ENCODE results near the gene TBXT.

Gene TBXT, protein sequence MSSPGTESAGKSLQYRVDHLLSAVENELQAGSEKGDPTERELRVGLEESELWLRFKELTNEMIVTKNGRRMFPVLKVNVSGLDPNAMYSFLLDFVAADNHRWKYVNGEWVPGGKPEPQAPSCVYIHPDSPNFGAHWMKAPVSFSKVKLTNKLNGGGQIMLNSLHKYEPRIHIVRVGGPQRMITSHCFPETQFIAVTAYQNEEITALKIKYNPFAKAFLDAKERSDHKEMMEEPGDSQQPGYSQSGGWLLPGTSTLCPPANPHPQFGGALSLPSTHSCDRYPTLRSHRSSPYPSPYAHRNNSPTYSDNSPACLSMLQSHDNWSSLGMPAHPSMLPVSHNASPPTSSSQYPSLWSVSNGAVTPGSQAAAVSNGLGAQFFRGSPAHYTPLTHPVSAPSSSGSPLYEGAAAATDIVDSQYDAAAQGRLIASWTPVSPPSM

GRCh38 chr6:166167801-166168615 is at the start of gene TBXT:
TSS of gene TBXT (minus strand) at chr6:166167851. CDS start at chr6:166167591, 260 bp downstream.
- no peak for FAIRE-seq
- TF ChIP-seq CTCF (IDR thresholded peaks at IDR 0.05; ENCODE audit: insufficient read depth, missing control alignments), result no peak
- no peak for DNase-seq (ENCODE audit: insufficient read length, low spot score)

DNA sequence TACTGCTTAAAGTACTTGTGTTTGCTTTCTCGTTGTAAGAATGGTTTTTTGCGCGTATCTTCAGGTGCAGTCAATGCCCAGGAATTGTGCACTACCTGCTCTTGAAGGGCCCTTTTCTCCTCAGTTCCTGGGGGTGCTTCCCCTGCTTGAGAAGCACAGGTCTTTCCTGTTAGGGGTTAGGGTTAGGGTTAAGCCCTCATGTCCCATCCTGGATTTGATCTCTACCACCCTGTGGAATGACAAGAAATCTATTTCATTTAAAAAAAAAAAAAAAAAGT is 39.6 kb upstream of the TBXT start:
- no peak for TF ChIP-seq CTCF (IDR thresholded peaks at IDR 0.05; ENCODE audit: insufficient read depth, missing control alignments)
- FAIRE-seq, result no peak

GRCh38 chr6:166206510-166207283 is 39.0 kb upstream of the TBXT start:
- DNase-seq (ENCODE audit: insufficient read length, low spot score) (no peak), FAIRE-seq (no peak)
- no peak for TF ChIP-seq CTCF (IDR thresholded peaks at IDR 0.05; ENCODE audit: insufficient read depth, missing control alignments)

More for the DNA sequence above, 39.6 kb upstream of the TBXT start:
- no peak for DNase-seq (ENCODE audit: insufficient read length, low spot score)

GRCh38 chr6:166206066-166206465 is 38.4 kb upstream of the TBXT start:
- TF ChIP-seq CTCF (IDR thresholded peaks at IDR 0.05; ENCODE audit: insufficient read depth, missing control alignments), result no peak
- DNase-seq (ENCODE audit: insufficient read length, low spot score) (no peak), FAIRE-seq (no peak)

DNA sequence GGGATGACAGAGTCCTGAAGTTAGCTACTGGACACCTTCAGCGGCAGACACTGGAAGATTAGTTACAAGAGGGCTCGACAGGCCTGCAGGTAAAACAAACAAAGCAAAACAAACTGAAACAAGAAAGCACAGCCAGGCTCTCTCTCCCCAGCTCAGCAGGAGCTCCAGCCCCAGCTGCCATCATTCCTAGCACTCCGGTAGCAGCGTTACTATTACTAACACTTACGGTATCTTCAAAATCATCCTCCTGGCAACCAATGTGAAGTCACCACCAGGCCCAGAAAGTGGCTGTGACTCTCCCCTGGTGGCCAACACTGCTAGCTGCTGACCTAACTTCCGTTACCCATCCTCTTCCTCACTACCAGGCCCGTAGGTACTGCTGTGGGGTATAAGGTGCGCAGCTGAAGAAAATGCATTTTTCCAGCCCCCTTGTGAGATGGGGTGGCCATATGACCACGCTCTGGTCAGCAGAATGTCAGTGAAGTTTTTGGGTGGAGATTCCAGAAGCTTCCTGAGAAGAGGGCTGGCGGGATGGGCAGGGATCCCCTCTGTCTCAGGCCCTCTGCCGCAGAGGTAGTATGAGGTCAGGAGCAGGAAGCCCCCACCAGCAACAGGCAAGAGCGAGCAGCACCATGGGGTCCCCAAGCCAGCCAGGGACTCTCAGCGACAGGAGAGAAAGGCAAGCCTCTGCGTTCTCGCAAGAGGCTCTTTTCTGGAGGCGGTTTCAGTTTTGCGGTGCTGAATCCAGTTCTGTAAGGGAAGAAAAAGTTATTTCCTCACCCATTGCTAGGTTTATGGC is 37.4 kb upstream of the TBXT start:
- DNase-seq (ENCODE audit: insufficient read length, low spot score), result no peak
- no peak for FAIRE-seq
- TF ChIP-seq CTCF (IDR thresholded peaks at IDR 0.05; ENCODE audit: insufficient read depth, missing control alignments), result no peak

DNA sequence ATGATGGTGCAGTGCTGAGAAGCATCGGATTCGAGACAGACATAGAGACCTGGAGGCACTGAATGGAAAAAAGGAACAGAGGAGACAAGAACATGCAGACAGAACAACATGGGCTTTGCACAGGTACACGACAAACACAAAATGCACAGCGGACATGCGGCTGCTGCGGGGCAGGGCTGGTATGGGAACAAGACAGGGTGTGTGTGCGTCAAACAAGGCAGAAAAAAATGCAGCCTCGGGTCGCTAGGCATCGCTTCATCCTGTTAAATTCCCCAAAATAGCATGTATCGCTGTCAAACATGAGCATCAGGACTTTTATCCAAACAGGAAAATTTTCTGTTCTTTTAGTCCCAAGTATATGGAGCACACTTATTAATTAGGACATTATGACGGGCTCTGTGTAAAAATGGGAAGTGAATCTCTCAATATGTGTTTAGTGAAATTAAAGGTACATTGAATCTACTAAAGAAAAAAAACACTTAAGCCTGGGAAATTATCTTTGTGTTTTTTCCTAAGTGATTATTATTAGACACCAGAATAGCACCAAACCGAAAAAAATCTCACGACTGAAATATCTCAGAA is 36.1 kb upstream of the TBXT start:
- DNase-seq (ENCODE audit: insufficient read length, low spot score), result no peak
- no peak for FAIRE-seq
- no peak for TF ChIP-seq CTCF (IDR thresholded peaks at IDR 0.05; ENCODE audit: insufficient read depth, missing control alignments)

All from D721Med (cell line).